H9 (cell line): ENCODE data around the gene PDXP. TPM values are rescaled to one million over a fixed set of nuclear protein-coding genes. Genes with fewer than 3 reads are reported as not detected.

ENCODE experiments used
- DNase-seq: peaks from one replicate; pipeline ENCODE4 v3.0.0-alpha.2; 2017
- H2AFZ ChIP-seq: one replicate; pipeline ENCODE4 v1.6.1; 2013; ENCODE audit warnings: mild to moderate bottlenecking, low read length, control low read depth, moderate library complexity
- H2AK5ac ChIP-seq: 2 replicates; pipeline ENCODE4 v1.6.1; 2013; ENCODE audit warnings: low read length, control low read depth, mixed read lengths; ENCODE audit not compliant: insufficient read length
- H2BK120ac ChIP-seq: one replicate; pipeline ENCODE4 v1.6.1; 2013; ENCODE audit warnings: low read depth, mild to moderate bottlenecking, low read length, control low read depth, inconsistent platforms; ENCODE audit not compliant: poor library complexity, severe bottlenecking
- H2BK12ac ChIP-seq: 2 replicates; pipeline ENCODE4 v1.6.1; 2013; ENCODE audit warnings: low read length, control low read depth, mixed read lengths, low read depth; ENCODE audit not compliant: insufficient read length
- H2BK15ac ChIP-seq: 2 replicates; pipeline ENCODE4 v1.6.1; 2013; ENCODE audit warnings: low read depth, low read length, control low read depth
- H2BK20ac ChIP-seq: one replicate; pipeline ENCODE4 v1.6.1; 2013; ENCODE audit warnings: low read depth, mild to moderate bottlenecking, low read length, control low read depth, inconsistent platforms; ENCODE audit not compliant: poor library complexity, severe bottlenecking
- H2BK5ac ChIP-seq: 2 replicates; pipeline ENCODE4 v1.6.1; 2013; ENCODE audit warnings: low read length, control low read depth, mixed read lengths; ENCODE audit not compliant: insufficient read length
- H3K14ac ChIP-seq: 2 replicates; pipeline ENCODE4 v1.6.1; 2013; ENCODE audit warnings: low read length, control low read depth; ENCODE audit not compliant: insufficient read depth
- H3K18ac ChIP-seq: 2 replicates; pipeline ENCODE4 v1.6.1; 2013; ENCODE audit warnings: low read depth, mild to moderate bottlenecking, mixed read lengths, low read length, control low read depth; ENCODE audit not compliant: insufficient read length
- H3K23ac ChIP-seq: 2 replicates; pipeline ENCODE4 v1.6.1; 2013; ENCODE audit warnings: low read length, control low read depth, mixed read lengths, low read depth; ENCODE audit not compliant: insufficient read length
- H3K23me2 ChIP-seq: 2 replicates; pipeline ENCODE4 v1.6.1; 2013; ENCODE audit warnings: low read depth, mild to moderate bottlenecking, mixed read lengths, low read length, control low read depth; ENCODE audit not compliant: insufficient read length, poor library complexity, severe bottlenecking
- H3K27ac ChIP-seq: 2 replicates; pipeline ENCODE4 v1.5.1; 2013; ENCODE audit warnings: low read length, control low read depth, mixed read lengths, low read depth; ENCODE audit not compliant: insufficient read length
- H3K27me3 ChIP-seq: 2 replicates; pipeline ENCODE4 v1.6.1; 2013; ENCODE audit warnings: low read length, control low read depth, inconsistent platforms; ENCODE audit not compliant: insufficient read depth
- H3K4ac ChIP-seq: 2 replicates; pipeline ENCODE4 v1.6.1; 2013; ENCODE audit warnings: low read depth, mild to moderate bottlenecking, control low read depth, inconsistent platforms, low read length, moderate library complexity
- H3K4me1 ChIP-seq: 2 replicates; pipeline ENCODE4 v1.6.1; 2013; ENCODE audit warnings: low read length, control low read depth, inconsistent platforms; ENCODE audit not compliant: insufficient read depth
- H3K4me2 ChIP-seq: 2 replicates; pipeline ENCODE4 v1.6.1; 2013; ENCODE audit warnings: low read length, control low read depth, mixed read lengths; ENCODE audit not compliant: insufficient read length, insufficient read depth
- H3K56ac ChIP-seq: 2 replicates; pipeline ENCODE4 v1.6.1; 2013; ENCODE audit warnings: low read depth, mild to moderate bottlenecking, mixed read lengths, low read length, control low read depth; ENCODE audit not compliant: insufficient read length
- H3K79me1 ChIP-seq: 2 replicates; pipeline ENCODE4 v1.6.1; 2013; ENCODE audit warnings: low read depth, mild to moderate bottlenecking, moderate library complexity, low read length, control low read depth, inconsistent platforms; ENCODE audit not compliant: insufficient read depth, poor library complexity, severe bottlenecking
- H3K79me2 ChIP-seq: 2 replicates; pipeline ENCODE4 v1.6.1; 2013; ENCODE audit warnings: low read length, control low read depth, inconsistent platforms; ENCODE audit not compliant: insufficient read depth
- H3K9ac ChIP-seq: 2 replicates; pipeline ENCODE4 v1.6.1; 2013; ENCODE audit warnings: low read length, control low read depth, mixed read lengths; ENCODE audit not compliant: insufficient read length; ENCODE audit errors: extremely low read depth
- H3K9me3 ChIP-seq: one replicate; pipeline ENCODE4 v1.6.1; 2013; ENCODE audit warnings: low read depth, low read length, inconsistent platforms; ENCODE audit not compliant: control insufficient read depth
- H3T11ph ChIP-seq: one replicate; pipeline ENCODE4 v1.6.1; 2013; ENCODE audit warnings: mild to moderate bottlenecking, low read length, control low read depth, inconsistent platforms
- H4K20me1 ChIP-seq: one replicate; pipeline ENCODE4 v1.6.1; 2013; ENCODE audit not compliant: control insufficient read depth, insufficient read length, insufficient read depth
- H4K5ac ChIP-seq: 2 replicates; pipeline ENCODE4 v1.6.1; 2013; ENCODE audit warnings: low read depth, mild to moderate bottlenecking, mixed read lengths, low read length, control low read depth; ENCODE audit not compliant: insufficient read length
- H4K8ac ChIP-seq: replicated peaks from 2 replicates; pipeline ENCODE4 v1.6.1; 2013; ENCODE audit warnings: low read length, control low read depth, mixed read lengths, low read depth; ENCODE audit not compliant: insufficient read length
- H4K91ac ChIP-seq: 2 replicates; pipeline ENCODE4 v1.6.1; 2013; ENCODE audit warnings: low read depth, mild to moderate bottlenecking, moderate library complexity, mixed read lengths, low read length, control low read depth; ENCODE audit not compliant: insufficient read length
- H3K27ac Mint-ChIP-seq, 3 experiments: 2 replicates in 2 of 3; 3 replicates in 1 of 3; pipeline ENCODE4 v1.8.0; 2020 to 2021; ENCODE audit warnings: mixed read lengths in 3 of 3, mild to moderate bottlenecking in 1 of 3, moderate library complexity in 1 of 3
- H3K27me3 Mint-ChIP-seq: 2 replicates; pipeline ENCODE4 v1.8.0; 2021; ENCODE audit warnings: low read depth, mild to moderate bottlenecking, moderate library complexity, mixed read lengths
- H3K36me3 Mint-ChIP-seq, 3 experiments: 2 replicates in 2 of 3; 3 replicates in 1 of 3; pipeline ENCODE4 v1.8.0; 2020 to 2021; ENCODE audit warnings: low read depth in 3 of 3, mixed read lengths in 3 of 3; ENCODE audit not compliant: insufficient read depth in 1 of 3
- H3K4me1 Mint-ChIP-seq, 2 experiments: 2 replicates each; pipeline ENCODE4 v1.8.0; 2020; ENCODE audit warnings: mixed read lengths in 2 of 2
- H3K4me3 Mint-ChIP-seq, 2 experiments: 2 replicates in 1 of 2; 3 replicates in 1 of 2; pipeline ENCODE4 v1.8.0; 2020 to 2021; ENCODE audit warnings: mild to moderate bottlenecking in 2 of 2, mixed read lengths in 2 of 2, moderate library complexity in 1 of 2
- H3K9me3 Mint-ChIP-seq, 2 experiments: 2 replicates in 1 of 2; 3 replicates in 1 of 2; pipeline ENCODE4 v1.8.0; 2020; ENCODE audit warnings: mild to moderate bottlenecking in 2 of 2, mixed read lengths in 2 of 2, moderate library complexity in 1 of 2
- WGBS: extraction: QIAGEN DNeasy Blood & Tissue Kit; methylation state at CpG from one replicate; pipeline ENCODE4 v1.1.7; 2013; ENCODE audit warnings: missing lambda C conversion rate, low lambda C conversion rate, mixed read lengths; ENCODE audit not compliant: insufficient read length; ENCODE audit errors: extremely low coverage; 5-methylcytosine and 5-hydroxymethylcytosine counted together
- total RNA-seq: library from RNA; stranded (reverse); gene quantifications from 2 replicates; pipeline ENCODE4 v1.2.1, GENCODE V29; 2021
- TF ChIP-seq, protein P1 (sequence below): fragments of 200-600 bp; sonication (generic); conservative IDR thresholded peaks from 3 replicates; pipeline ENCODE4 v1.8.0; 2021; ENCODE audit warnings: antibody characterized with exemption, mild to moderate bottlenecking

Gene PDXP
- total RNA-seq, 1 experiment from 2014 or later: 41.0 TPM

DNA sequence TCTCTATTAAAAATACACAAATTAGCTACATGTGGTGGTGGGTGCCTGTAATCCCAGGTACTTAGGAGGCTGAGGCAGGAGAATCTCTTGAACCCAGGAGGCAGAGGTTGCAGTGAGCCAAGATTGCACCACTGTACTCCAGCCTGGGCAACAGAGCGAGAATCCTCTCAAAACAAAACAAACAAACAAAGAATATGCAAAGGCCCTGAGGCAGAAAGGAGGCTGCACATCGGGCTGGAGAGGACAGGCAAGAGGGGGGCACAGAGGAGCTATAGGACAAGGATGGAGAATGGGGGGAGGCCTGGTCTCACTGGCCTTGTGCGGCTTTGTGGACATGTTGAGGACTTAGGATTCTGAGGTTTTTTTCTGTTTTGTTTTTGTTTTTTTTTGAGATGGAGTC is 46.7 kb downstream of the PDXP start:
- H4K5ac ChIP-seq: no peak overlapping the region
- no peaks in the 10 kb centered on the region for H3K9me3 ChIP-seq
- H3K4me3 Mint-ChIP-seq: no peak overlapping the region
- H4K91ac ChIP-seq: no peak overlapping the region
- peaks cover 37 to 76% (median 76%) of the 10 kb centered on the region in 3 experiments; a peak in 6 of 7 replicates for H3K36me3 Mint-ChIP-seq
- no peak for DNase-seq
- no peaks in the 10 kb centered on the region for H3K79me1 ChIP-seq
- H3K9me3 Mint-ChIP-seq: no peaks in the 10 kb centered on the region; a peak in 1 of 5 replicates
- TF ChIP-seq, protein P1, sequence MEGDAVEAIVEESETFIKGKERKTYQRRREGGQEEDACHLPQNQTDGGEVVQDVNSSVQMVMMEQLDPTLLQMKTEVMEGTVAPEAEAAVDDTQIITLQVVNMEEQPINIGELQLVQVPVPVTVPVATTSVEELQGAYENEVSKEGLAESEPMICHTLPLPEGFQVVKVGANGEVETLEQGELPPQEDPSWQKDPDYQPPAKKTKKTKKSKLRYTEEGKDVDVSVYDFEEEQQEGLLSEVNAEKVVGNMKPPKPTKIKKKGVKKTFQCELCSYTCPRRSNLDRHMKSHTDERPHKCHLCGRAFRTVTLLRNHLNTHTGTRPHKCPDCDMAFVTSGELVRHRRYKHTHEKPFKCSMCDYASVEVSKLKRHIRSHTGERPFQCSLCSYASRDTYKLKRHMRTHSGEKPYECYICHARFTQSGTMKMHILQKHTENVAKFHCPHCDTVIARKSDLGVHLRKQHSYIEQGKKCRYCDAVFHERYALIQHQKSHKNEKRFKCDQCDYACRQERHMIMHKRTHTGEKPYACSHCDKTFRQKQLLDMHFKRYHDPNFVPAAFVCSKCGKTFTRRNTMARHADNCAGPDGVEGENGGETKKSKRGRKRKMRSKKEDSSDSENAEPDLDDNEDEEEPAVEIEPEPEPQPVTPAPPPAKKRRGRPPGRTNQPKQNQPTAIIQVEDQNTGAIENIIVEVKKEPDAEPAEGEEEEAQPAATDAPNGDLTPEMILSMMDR: no peak
- no peak overlapping the region for H3K27ac ChIP-seq
- H3K56ac ChIP-seq: no peak overlapping the region
- no peaks in the 10 kb centered on the region for H3K27me3 ChIP-seq
- no peak overlapping the region for H3K23ac ChIP-seq
- no peak overlapping the region for H2AK5ac ChIP-seq
- H2BK20ac ChIP-seq: no peak overlapping the region
- no peaks in the 10 kb centered on the region for H3K23me2 ChIP-seq
- H3K4me2 ChIP-seq: no peak overlapping the region
- H3T11ph ChIP-seq: no peak overlapping the region
- no peak overlapping the region for H2BK15ac ChIP-seq
- H3K4me1 Mint-ChIP-seq: peaks cover 0 to 3% of the 10 kb centered on the region in 2 experiments; a peak in 1 of 4 replicates
- no peak overlapping the region for H3K4ac ChIP-seq
- no peak overlapping the region for H2BK5ac ChIP-seq
- H3K14ac ChIP-seq: no peak overlapping the region
- H4K20me1 ChIP-seq: no peaks in the 10 kb centered on the region
- H2BK12ac ChIP-seq: no peak overlapping the region
- H3K27me3 Mint-ChIP-seq: no peaks in the 10 kb centered on the region
- no peaks in the 10 kb centered on the region for H3K4me1 ChIP-seq
- no peak overlapping the region for H3K18ac ChIP-seq
- no peak overlapping the region for H3K9ac ChIP-seq
- WGBS: no CpG with 5 or more reads among the region's 3 CpGs
- no peak overlapping the region for H2BK120ac ChIP-seq
- H3K27ac Mint-ChIP-seq: no peak overlapping the region
- H3K79me2 ChIP-seq: no peaks in the 10 kb centered on the region; the same call in 1 of the 2 replicates
- no peak overlapping the region for H4K8ac ChIP-seq
- H2AFZ ChIP-seq: no peak overlapping the region
